GM21619 (cell line): ENCODE results near the gene CNTNAP2.

Source experiments
- ATAC-seq: cut with Tn5 transposase; IDR thresholded peaks from one replicate; pipeline ENCODE4 v1.9.1; 2021; ENCODE audit not compliant: unreplicated experiment

The CNTNAP2 gene

DNA sequence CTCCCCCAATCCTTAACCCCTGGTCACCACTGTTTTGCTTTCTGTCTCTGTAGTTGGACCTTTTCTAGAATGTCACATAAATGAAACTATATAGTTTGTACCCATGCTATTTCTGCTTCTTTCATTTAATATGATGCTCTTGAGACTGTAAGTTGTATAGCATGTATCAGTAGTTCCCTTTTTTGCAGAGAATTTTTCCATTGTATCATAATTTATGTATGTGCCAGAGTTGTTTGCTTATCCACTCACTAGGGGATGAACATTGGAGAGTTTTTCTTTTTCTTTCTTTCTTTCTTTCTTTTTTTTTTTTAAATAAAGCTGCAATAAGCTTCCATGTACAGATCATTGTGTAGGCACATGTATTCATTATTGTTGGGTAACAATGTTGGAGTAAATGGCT, 544.8 kb downstream of the CNTNAP2 start:
- no peak for ATAC-seq

DNA sequence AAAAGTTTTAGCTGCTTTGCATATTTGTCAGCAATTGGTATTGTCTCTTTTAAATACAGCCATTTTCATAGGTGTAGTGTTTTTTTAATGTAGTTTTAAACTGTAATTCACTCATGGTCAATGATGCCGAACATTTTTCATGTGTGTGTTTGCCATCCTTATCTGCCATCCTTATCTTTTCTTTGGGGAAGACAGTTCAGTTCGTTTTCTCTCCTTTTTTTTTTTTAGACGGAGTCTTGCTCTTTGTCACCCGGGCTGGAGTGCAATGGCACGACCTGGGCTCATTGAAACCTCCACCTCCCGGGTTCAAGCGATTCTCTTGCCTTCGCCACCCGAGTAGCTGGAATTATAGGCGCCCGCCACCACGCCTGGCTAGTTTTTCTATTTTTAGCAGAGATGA, 545.3 kb downstream of the CNTNAP2 start:
- ATAC-seq = no peak

DNA sequence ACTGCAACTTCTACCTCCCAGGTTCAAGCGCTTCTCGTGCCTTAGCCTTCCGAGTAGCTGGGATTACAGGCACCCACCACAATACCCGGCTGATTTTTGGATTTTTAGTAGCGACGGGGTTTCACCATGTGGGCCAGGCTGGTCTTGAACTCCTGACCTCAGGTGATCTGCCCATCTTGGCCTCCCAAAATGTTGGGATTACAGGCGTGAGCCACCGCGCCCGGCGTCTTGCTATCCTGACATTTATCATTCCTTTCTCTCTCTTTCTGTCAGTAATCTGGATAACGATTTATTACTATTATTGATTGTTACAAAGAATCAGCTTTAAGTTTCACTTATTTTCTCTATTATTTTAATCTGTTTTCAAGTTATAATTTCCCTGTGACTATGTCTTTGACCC, 548.4 kb downstream of the CNTNAP2 start:
- ATAC-seq = no peak

GRCh38 chr7:146670532-146670931, 553.9 kb downstream of the CNTNAP2 start:
- ATAC-seq = no peak

GRCh38 chr7:146681487-146681886, 564.9 kb downstream of the CNTNAP2 start:
- no peak for ATAC-seq

GRCh38 chr7:146683439-146683838, 566.8 kb downstream of the CNTNAP2 start:
- no peak for ATAC-seq

- ATAC-seq = no peak
Measured at GRCh38 chr7:146690987-146691386, 574.4 kb downstream of the CNTNAP2 start.

GRCh38 chr7:146698995-146699610, 582.5 kb downstream of the CNTNAP2 start:
- ATAC-seq = no peak

- no peak for ATAC-seq
Measured at GRCh38 chr7:146700015-146700560, 583.5 kb downstream of the CNTNAP2 start.

DNA sequence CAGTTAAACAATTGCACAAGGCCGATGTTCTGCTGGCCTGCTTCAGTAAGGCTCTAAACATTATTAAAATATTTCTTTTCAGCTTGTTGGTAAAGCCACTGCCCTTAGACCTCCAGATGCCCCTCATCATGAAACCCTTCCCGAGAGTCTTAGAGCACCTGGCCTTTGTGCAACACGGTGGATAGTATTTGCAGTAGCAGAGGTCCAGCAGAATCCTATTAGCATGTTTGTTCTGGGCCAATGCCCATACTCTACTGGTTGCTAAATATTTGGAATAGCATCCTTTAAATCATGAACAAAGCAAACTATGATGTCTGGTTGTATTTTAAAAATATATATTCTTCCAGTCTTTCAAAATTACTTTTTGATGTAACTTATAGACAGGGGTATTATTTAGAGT, 584.6 kb downstream of the CNTNAP2 start:
- no peak for ATAC-seq

DNA sequence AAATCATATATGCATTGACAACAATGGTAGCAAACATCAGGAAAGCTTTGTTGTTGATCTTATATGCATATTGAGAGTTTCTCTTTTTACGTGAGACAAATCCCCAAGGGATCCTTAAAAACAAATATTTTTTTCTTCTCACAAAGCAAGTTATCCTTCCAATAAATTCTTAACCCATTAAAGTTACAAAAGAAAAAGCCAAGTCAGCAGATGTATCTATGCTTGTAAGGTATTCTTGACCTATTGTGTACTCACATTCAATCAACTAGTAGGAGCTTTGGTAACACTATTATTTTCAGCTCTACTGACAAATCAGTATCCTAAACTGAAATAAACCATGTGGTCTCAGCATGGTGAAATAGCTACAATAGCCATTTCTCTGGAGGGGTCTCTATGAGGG, 586.3 kb downstream of the CNTNAP2 start:
- no peak for ATAC-seq

GRCh38 chr7:146709451-146710027, 592.9 kb downstream of the CNTNAP2 start:
- ATAC-seq = no peak

GRCh38 chr7:146713205-146713604, 596.6 kb downstream of the CNTNAP2 start:
- ATAC-seq = no peak

GRCh38 chr7:146713934-146714333, 597.3 kb downstream of the CNTNAP2 start:
- no peak for ATAC-seq

GRCh38 chr7:146720195-146720594, 603.6 kb downstream of the CNTNAP2 start:
- no peak for ATAC-seq

DNA sequence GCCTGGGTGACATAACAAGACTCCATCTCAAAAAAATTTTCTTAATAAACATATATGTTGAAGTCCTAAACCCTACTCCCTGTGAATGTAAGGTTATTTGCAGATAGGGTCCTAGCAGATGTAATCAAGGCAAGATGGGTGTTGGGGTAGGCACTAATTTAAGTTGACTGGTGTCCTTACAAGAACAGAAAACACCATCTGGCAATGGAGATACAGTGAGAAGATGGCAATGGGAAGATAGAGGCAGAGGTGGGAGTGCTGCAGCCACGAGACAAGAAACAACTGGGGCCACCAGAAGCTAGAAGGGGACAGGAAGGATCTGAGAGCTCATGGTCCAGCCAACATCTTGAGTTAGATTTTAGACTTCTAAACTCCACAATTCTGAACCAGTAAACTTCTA, 606.4 kb downstream of the CNTNAP2 start:
- no peak for ATAC-seq

DNA sequence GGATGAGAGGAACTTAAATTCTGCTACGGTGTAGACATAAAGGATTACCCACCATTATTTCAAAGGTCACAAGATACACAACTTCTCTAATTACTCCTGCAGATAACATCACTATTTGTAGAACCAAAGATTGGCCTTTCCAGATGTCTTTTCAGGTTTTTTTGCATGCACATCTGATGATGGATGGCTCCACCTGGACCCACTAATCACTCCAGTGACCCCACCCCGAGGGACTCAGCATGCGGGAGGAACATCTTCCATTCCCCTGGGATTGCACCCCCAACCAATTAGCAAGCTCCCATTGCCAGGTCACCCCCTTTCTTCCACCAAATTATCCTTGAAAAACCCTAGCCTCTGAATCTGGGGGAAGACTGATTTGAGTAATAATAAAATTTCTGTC, 608.9 kb downstream of the CNTNAP2 start:
- no peak for ATAC-seq

DNA sequence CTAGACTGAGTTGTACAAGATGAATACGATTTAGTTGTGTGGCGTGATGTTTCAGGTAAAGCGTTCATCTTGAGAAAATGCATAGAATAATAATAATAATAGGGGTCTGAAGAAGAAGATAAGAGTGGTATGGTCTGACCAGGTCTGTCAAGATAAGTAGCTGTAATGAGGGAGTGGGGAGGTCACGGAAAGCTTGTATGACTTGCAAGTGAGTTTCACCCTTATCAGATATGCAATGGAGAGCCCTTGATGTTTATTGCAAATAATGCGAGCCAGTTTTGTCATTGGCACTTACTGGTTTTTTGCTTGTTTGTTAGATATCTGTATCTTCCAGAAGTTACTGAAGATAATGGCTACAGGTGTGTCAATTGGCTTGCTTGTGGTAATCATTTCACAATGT, 611.5 kb downstream of the CNTNAP2 start:
- no peak for ATAC-seq

DNA sequence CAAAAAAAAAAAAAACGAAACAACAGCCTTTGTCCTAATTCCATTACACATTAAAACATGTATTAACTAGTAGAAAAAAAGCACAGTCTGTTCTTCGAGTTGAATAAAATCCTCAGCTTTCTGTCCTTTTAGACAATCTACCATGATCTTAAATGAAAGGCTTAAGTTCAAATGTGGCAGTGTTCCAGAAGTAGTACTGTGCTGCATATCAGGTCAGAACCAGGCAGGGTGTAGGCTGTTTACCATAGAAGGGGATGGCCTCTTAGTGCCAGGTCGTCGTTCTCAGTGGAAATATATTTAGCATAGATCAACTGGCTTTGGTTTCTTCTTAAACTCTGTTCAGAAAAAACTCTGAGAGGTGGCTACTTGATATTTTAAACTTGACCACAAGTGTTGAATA, 612.0 kb downstream of the CNTNAP2 start:
- ATAC-seq = no peak

- ATAC-seq = no peak
Measured at GRCh38 chr7:146731185-146731584, 614.6 kb downstream of the CNTNAP2 start.

DNA sequence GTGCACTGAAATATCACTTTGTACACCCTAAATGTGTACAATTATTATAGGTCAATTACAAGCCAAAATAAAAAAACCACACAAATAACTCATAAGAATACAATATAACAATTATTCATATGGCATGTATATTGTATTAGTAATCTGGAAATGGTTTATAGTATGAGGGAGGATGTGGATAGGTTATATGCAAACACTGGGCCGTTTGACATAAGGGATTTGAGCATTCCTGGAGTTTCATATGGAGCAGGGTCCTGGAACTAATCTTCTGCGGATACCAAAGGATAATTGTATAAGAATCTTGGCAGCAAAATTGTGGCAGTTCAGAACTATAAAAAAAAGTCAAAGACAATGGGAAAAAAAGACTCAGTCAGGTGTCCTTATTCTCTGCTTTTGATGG, 619.4 kb downstream of the CNTNAP2 start:
- no peak for ATAC-seq

- no peak for ATAC-seq
Measured at GRCh38 chr7:146736446-146737190, 620.0 kb downstream of the CNTNAP2 start.
